Fibroblast of pulmonary artery (primary cell): ENCODE data around the gene PROSER3.

Source experiments
- DNase-seq: peaks from one replicate; pipeline ENCODE4 v3.0.0-alpha.2; 2010; ENCODE audit warnings: low read depth
- H3K4me3 ChIP-seq: replicated peaks from 2 replicates; pipeline ENCODE4 v1.5.1; 2011; ENCODE audit warnings: low read depth, mild to moderate bottlenecking, control low read depth, low read length, moderate library complexity
- CTCF ChIP-seq: IDR thresholded peaks from 2 replicates; pipeline ENCODE4 v1.5.1; 2011; ENCODE audit warnings: mild to moderate bottlenecking, control low read depth, low read length, inconsistent platforms; ENCODE audit errors: missing control alignments

The PROSER3 gene

GRCh38 chr19:35783469-35784434 lies 25.8 kb downstream of the PROSER3 start:
- H3K4me3 ChIP-seq: no peak overlapping the region
- TF ChIP-seq CTCF: no peak
- DNase-seq: no peak

GRCh38 chr19:35784503-35785338 lies 26.7 kb downstream of the PROSER3 start:
- no peak overlapping the region for H3K4me3 ChIP-seq
- no peak for TF ChIP-seq CTCF

GRCh38 chr19:35785339-35785627 lies 27.3 kb downstream of the PROSER3 start:
- no peak overlapping the region for H3K4me3 ChIP-seq
- no peak for DNase-seq
- TF ChIP-seq CTCF: no peak

More at GRCh38 chr19:35784503-35785338, 26.7 kb downstream of the PROSER3 start:
- no peak for DNase-seq

- TF ChIP-seq CTCF: no peak
- H3K4me3 ChIP-seq: no peak overlapping the region
Measured at GRCh38 chr19:35786299-35787160, 28.6 kb downstream of the PROSER3 start.

GRCh38 chr19:35787227-35787799 lies 29.3 kb downstream of the PROSER3 start:
- TF ChIP-seq CTCF: no peak
- no peak overlapping the region for H3K4me3 ChIP-seq
- DNase-seq: no peak

More at GRCh38 chr19:35786299-35787160, 28.6 kb downstream of the PROSER3 start:
- no peak for DNase-seq

GRCh38 chr19:35788205-35788960 lies 30.4 kb downstream of the PROSER3 start:
- no peak for DNase-seq
- TF ChIP-seq CTCF: no peak
- H3K4me3 ChIP-seq: no peak overlapping the region
